Fibroblast of mammary gland (primary cell): ENCODE measurements around the gene SPATA2L.
"Not testable (repeated sequence)": the region's sequence is repeated elsewhere in the genome, so short reads cannot be mapped to it uniquely, and the experiment has no call there.

ENCODE experiments used
- DNase-seq: peaks from one replicate; pipeline ENCODE4 v3.0.0-alpha.2; 2010; ENCODE audit warnings: low read depth
- H3K4me3 ChIP-seq: 2 replicates; pipeline ENCODE4 v1.5.1; 2011; ENCODE audit warnings: low read depth, mild to moderate bottlenecking, low read length, moderate library complexity; ENCODE audit not compliant: control insufficient read depth
- TF ChIP-seq, protein P1 (sequence below): conservative IDR thresholded peaks from 2 replicates; pipeline ENCODE4 v1.5.1; 2011; ENCODE audit warnings: low read depth, low read length, inconsistent platforms; ENCODE audit not compliant: control insufficient read depth, insufficient read depth

SPATA2L gene

DNA sequence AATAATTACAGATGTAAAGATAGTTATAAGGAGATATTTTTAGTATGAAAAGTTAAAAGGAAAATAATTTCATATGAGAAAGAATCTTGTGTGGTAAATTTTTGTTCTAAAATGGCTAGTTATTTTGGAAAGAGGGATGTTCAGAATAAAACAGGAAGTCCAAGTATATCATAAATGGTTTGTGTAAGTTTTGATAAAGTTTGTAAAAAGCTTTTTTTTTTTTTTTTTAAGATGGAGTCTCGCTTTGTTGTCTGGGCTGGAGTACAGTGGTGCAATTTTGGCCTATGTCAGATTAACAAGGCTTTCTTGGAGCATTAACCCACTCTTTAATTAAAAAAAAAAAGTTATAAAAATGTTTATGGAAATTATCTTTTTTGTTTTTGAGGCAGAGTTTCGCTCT lies 23.2 kb downstream of the SPATA2L start:
- H3K4me3 ChIP-seq: no peak overlapping the region
- no peak for DNase-seq
- TF ChIP-seq, protein P1, sequence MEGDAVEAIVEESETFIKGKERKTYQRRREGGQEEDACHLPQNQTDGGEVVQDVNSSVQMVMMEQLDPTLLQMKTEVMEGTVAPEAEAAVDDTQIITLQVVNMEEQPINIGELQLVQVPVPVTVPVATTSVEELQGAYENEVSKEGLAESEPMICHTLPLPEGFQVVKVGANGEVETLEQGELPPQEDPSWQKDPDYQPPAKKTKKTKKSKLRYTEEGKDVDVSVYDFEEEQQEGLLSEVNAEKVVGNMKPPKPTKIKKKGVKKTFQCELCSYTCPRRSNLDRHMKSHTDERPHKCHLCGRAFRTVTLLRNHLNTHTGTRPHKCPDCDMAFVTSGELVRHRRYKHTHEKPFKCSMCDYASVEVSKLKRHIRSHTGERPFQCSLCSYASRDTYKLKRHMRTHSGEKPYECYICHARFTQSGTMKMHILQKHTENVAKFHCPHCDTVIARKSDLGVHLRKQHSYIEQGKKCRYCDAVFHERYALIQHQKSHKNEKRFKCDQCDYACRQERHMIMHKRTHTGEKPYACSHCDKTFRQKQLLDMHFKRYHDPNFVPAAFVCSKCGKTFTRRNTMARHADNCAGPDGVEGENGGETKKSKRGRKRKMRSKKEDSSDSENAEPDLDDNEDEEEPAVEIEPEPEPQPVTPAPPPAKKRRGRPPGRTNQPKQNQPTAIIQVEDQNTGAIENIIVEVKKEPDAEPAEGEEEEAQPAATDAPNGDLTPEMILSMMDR: no peak

DNA sequence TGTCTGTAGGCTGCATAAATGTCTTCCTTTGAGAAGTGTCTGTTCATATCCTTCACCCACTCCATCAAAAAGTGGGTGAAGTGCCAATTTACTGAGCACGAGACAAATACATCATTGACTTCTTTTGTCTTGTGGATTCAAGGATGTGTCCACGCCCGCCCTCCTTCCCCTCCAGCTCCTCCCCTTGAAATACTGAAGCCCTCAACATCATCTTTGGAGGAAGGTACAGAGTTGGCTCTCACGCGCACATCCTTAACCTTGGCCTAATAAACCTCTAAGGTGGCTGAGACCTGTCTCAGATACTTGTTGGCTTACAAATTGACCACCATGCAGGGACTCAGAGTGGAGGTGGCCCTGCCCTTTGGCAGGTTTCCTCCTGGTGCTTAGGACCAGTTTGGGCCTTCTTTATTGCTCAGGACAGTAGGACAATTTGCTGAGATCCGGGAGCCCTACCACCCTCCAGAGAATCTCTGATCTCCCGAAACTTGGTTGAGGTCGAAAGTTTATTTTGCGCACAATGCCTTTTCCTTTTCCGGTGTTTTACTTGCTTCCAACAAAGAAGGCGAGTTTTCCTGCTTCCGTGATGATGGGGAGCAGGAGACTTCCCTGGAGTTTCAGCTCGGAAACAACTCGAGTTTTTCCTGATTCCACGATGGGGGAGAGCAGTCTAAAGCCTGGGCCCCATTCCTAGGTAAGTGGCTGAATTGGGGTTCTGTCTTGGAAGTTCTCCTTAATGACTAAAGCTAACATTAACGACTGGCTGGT lies 29.1 kb downstream of the SPATA2L start:
- TF ChIP-seq, protein P1: no peak
- DNase-seq: no peak
- no peak overlapping the region for H3K4me3 ChIP-seq

DNA sequence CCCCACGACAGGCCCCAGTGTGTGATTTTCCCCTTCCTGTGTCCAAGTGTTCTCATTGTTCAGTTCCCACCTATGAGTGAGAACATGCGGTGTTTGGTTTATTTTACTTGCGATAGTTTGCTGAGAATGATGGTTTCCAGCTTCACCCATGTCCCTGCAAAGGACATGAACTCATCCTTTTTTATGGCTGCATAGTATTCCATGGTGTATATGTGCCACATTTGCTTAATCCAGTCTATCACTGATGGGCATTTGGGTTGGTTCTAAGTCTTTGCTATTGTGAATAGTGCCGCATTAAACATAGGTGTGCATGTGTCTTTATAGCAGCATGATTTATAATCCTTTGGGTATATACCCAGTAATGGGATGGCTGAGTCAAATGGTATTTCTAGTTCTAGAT lies 29.9 kb downstream of the SPATA2L start:
- not testable (repeated sequence) for DNase-seq, H3K4me3 ChIP-seq

DNA sequence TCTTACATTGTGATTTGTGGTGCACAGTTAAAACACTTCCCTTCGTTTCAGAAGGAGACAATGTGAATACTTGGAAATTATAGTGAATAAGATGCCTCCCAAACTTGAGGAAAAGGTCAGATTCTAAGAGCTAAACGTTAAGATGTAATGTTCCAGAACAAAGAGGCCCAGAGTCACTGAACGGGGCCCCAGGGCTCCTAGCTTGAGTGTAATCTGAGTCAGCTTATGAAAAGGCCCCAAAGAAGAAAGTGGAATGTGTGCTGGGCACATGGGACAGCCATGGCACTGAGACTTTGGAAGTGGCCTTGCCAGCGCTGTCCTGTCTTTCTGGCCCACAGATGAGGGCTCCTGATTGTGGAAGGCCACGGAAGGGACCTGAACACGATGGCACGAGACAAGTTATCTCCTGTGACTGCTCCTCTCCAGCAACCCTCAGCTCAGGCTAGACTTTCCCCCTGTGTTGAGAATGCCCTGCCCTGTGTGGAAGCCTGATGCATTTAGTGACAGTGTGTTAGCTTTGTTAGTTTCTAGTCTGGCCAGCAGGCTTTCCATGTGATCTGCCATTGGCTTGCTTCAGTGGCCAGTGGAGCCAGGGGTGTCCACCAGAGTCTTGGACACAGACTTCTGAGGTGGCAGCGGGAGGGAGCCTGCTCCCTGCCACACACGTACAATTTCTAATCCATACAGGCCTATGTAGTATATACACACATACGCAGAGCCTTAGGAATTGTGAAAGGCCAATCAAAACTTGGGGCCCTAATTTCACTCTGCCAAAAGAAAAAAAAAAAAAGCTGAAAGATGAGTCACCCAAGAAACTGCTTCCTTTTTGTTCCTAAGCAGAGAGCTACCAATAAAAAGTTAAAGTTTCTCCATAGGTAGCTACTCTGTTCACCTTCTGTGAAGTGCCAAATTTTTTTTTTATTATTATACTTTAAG lies 30.7 kb downstream of the SPATA2L start:
- DNase-seq: peak; percentile 50
- TF ChIP-seq, protein P1: no peak
- no peak overlapping the region for H3K4me3 ChIP-seq

DNA sequence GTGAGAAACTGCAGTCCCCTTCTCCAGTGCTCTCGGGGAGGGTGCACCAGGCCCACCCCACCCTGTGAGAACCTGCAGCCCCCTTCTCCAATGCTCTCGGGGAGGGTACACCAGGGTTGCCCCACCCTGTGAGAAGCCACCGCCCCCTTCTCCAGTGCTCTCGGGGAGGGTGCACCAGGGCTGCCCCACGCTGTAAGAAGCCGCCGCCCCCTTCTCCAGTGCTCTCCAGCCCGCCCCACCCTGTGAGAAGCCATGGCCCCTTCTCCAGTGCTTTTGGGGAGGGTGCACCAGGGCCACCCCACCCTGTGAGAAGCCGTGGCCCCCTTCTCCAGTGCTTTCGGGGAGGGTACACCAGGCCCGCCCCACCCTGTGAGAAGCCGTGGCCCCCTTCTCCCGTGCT lies 31.8 kb downstream of the SPATA2L start:
- no peak overlapping the region for H3K4me3 ChIP-seq
- DNase-seq: no peak
- TF ChIP-seq, protein P1: no peak

DNA sequence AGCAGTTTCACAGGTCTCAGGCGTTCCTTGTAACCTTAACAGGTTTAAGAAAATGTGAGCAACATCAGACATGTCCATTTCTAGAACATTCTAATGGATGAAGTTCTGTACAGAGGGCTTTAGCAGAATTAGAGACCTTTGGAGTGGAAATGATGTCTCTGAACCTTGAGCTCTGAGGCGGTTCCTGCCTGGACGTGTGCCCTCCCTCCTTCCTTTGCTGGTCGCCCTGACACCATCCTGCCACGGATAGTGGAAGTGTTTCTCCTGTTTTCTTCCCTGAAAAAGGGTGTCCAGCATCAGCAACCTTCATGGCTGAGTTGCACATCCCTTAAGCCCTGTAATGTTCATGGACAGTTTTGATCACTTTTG lies 32.7 kb downstream of the SPATA2L start:
- DNase-seq: no peak
- TF ChIP-seq, protein P1: no peak
- no peak overlapping the region for H3K4me3 ChIP-seq

DNA sequence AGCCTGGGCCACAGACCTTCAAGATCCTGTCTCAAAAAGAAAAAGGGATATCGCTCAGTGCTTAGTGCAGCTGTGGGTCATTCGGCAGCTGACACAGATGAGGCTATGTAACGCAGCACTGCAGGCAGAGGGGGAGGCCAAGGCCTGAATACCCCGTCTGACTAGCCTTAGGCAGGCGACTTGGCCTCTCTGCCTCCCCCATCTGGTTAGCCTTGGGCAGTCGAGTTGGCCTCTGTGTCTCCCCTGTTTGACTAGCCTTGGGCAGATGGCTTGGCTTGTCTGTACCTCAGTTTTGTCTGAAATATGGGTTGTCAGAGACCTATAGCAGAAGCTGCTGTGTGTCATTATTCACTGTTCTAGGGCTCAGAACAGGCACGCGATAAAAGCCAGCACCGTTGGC lies 33.9 kb downstream of the SPATA2L start:
- no peak overlapping the region for H3K4me3 ChIP-seq
- no peak for DNase-seq
- TF ChIP-seq, protein P1: no peak
